Chondrocyte (in vitro differentiated cells): ENCODE results near the gene ABCB9. TPM values are rescaled to one million over a fixed set of nuclear protein-coding genes. Genes with fewer than 3 reads are reported as not detected.
A peak's percentile ranks its signal among the peaks of the same experiment; 100 is the strongest.

ENCODE experiments used
- DNase-seq: peaks from one replicate; pipeline ENCODE4 v3.0.0; 2021; ENCODE audit warnings: mixed read lengths, low spot score
- H3K27ac Mint-ChIP-seq: one replicate; pipeline ENCODE4 v1.8.0; 2021; ENCODE audit warnings: mild to moderate bottlenecking, moderate library complexity, mixed read lengths; ENCODE audit not compliant: unreplicated experiment
- H3K27me3 Mint-ChIP-seq: 2 replicates; pipeline ENCODE4 v1.8.0; 2021; ENCODE audit warnings: low read depth, mixed read lengths
- H3K36me3 Mint-ChIP-seq: 2 replicates; pipeline ENCODE4 v1.8.0; 2021; ENCODE audit warnings: low read depth, mixed read lengths
- H3K4me1 Mint-ChIP-seq: 2 replicates; pipeline ENCODE4 v1.8.0; 2021; ENCODE audit warnings: low read depth, mild to moderate bottlenecking, mixed read lengths
- H3K4me3 Mint-ChIP-seq: one replicate; pipeline ENCODE4 v1.8.0; 2021; ENCODE audit warnings: mild to moderate bottlenecking, moderate library complexity, mixed read lengths; ENCODE audit not compliant: unreplicated experiment
- H3K9me3 Mint-ChIP-seq: 2 replicates; pipeline ENCODE4 v1.8.0; 2021; ENCODE audit warnings: low read depth, mixed read lengths
- CTCF ChIP-seq: fragments of 200-600 bp; sonication (generic); IDR thresholded peaks from 2 replicates; pipeline ENCODE4 v1.5.0; 2021; ENCODE audit warnings: antibody characterized with exemption, mild to moderate bottlenecking, moderate library complexity
- total RNA-seq: library from RNA; stranded (reverse); gene quantifications from 3 replicates; pipeline ENCODE4 v1.2.1, GENCODE V29; 2021

ABCB9 gene
- total RNA-seq, 1 donor from 2014 or later = 14.2 TPM

- Mint-ChIP-seq H3K27me3 (no peaks in the 10 kb centered on the region), H3K36me3 (no peaks in the 10 kb centered on the region), H3K4me3 (no peak overlapping the region), H3K4me1 (no peaks in the 10 kb centered on the region), H3K9me3 (no peaks in the 10 kb centered on the region), H3K27ac (no peak overlapping the region)
- no peak for TF ChIP-seq CTCF
- DNase-seq = no peak
Measured at GRCh38 chr12:122994781-122995502, 28.7 kb upstream of the ABCB9 start.

GRCh38 chr12:122994140-122994675 lies 27.9 kb upstream of the ABCB9 start:
- H3K4me3 Mint-ChIP-seq = no peak overlapping the region
- no peaks in the 10 kb centered on the region for H3K4me1 Mint-ChIP-seq
- no peaks in the 10 kb centered on the region for H3K9me3 Mint-ChIP-seq
- DNase-seq = no peak
- no peak for TF ChIP-seq CTCF
- no peaks in the 10 kb centered on the region for H3K36me3 Mint-ChIP-seq
- no peak overlapping the region for H3K27ac Mint-ChIP-seq
- H3K27me3 Mint-ChIP-seq = no peaks in the 10 kb centered on the region

DNA sequence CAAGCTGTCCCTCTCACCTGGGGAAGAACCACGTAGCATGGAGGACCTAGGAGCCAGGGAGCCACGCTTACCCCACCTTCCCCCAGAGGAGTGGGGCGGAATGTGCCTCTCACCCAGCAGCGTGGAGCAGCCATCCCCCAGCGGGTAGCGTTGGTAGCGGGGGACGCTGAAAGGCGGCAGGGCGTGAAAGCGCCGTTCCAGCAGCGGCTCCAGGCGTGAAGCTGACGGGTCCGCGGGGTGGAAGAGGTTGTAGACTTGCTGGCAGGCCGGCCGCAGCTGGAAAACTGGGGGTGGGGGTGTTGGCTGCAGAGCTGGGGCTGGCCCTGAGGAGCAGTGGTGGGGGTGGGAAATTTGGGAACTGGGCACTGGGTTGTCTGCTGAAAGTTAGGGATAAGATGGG lies 26.1 kb upstream of the ABCB9 start:
- DNase-seq = peak; percentile 86
- Mint-ChIP-seq H3K4me1 (no peaks in the 10 kb centered on the region), H3K9me3 (no peaks in the 10 kb centered on the region), H3K36me3 (no peaks in the 10 kb centered on the region), H3K27me3 (no peaks in the 10 kb centered on the region), H3K27ac (no peak overlapping the region), H3K4me3 (no peak overlapping the region)
- TF ChIP-seq CTCF = no peak

- Mint-ChIP-seq H3K4me1 (no peaks in the 10 kb centered on the region), H3K9me3 (no peaks in the 10 kb centered on the region), H3K27me3 (no peaks in the 10 kb centered on the region), H3K27ac (no peak overlapping the region), H3K36me3 (no peaks in the 10 kb centered on the region), H3K4me3 (no peak overlapping the region)
- TF ChIP-seq CTCF = no peak
- DNase-seq = no peak
Measured at GRCh38 chr12:122991623-122992275, 25.5 kb upstream of the ABCB9 start.

DNA sequence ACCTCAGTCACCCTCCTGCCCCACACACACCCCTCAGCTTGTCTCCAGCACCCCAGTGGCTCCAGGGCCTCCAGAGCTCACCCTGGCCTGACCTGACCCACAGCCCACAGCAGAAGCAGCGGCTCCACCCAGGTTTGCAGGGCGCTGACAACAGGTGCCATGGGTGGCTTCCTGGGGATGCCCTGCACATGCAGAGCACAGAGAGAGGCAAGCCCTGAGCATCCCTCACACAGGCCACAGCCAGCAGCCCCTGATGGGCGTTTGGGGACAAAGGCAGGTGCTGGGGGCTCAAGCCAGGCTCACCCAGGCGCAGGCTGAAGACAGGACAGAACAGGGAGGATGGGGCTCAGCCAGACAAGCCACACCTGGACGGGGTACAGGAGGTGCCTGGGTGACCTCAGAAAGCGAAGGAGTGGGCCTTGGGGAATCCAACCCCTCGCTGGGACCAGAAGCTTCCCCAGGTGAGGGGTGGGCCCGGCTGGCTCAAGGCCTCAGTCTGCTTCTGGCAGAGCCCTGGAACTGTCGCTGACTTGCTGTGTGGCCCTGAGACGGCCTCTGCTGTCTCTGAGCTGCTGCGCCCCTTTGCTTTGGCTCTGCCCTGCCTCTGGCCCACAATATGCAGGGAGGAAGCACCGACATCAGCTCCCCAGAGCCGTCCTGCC lies 24.8 kb upstream of the ABCB9 start:
- Mint-ChIP-seq H3K4me1 (no peaks in the 10 kb centered on the region), H3K27ac (no peak overlapping the region)

More for the DNA sequence above, 24.8 kb upstream of the ABCB9 start:
- Mint-ChIP-seq H3K36me3 (no peaks in the 10 kb centered on the region), H3K4me3 (no peak overlapping the region), H3K9me3 (no peaks in the 10 kb centered on the region), H3K27me3 (no peaks in the 10 kb centered on the region)
- DNase-seq = peak; percentile 90
- TF ChIP-seq CTCF = no peak
